ENCODE measurements around the gene FAM3B.
"Not testable (repeated sequence)": the region's sequence is repeated elsewhere in the genome, so short reads cannot be mapped to it uniquely, and the experiment has no call there.

The FAM3B gene

GRCh38 chr21:41350436-41351155, 34.0 kb downstream of the FAM3B start:
- DNase-seq (ENCODE audit: low spot score) = no peak

- DNase-seq (ENCODE audit: low spot score) = no peak
Measured at GRCh38 chr21:41357546-41357945, 40.9 kb downstream of the FAM3B start.

GRCh38 chr21:41358193-41359166, 41.9 kb downstream of the FAM3B start:
- no peak for DNase-seq (ENCODE audit: low spot score)

GRCh38 chr21:41359286-41359685, 42.7 kb downstream of the FAM3B start:
- DNase-seq (ENCODE audit: low spot score) = no peak

- DNase-seq (ENCODE audit: low spot score) = not testable (repeated sequence)
Measured at GRCh38 chr21:41359754-41360071, 43.1 kb downstream of the FAM3B start.

GRCh38 chr21:41360072-41360821, 43.6 kb downstream of the FAM3B start:
- no peak for DNase-seq (ENCODE audit: low spot score)

GRCh38 chr21:41361053-41361785, 44.6 kb downstream of the FAM3B start:
- DNase-seq (ENCODE audit: low spot score) = no peak

GRCh38 chr21:41361786-41362604, 45.4 kb downstream of the FAM3B start, which contains the start of gene MX2:
TSS of gene MX2 (plus strand) at chr21:41362027. CDS start at chr21:41376907, 14,880 bp downstream.
- peak; percentile 49 for DNase-seq (ENCODE audit: low spot score)

- no peak for DNase-seq (ENCODE audit: low spot score)
Measured at GRCh38 chr21:41362605-41363369, 46.2 kb downstream of the FAM3B start.

- no peak for DNase-seq (ENCODE audit: low spot score)
Measured at GRCh38 chr21:41363370-41364270, 47.0 kb downstream of the FAM3B start.

GRCh38 chr21:41364308-41364707, 47.7 kb downstream of the FAM3B start:
- DNase-seq (ENCODE audit: low spot score) = no peak

GRCh38 chr21:41365377-41366107, 48.9 kb downstream of the FAM3B start:
- DNase-seq (ENCODE audit: low spot score) = no peak

GRCh38 chr21:41366522-41367151, 50.0 kb downstream of the FAM3B start:
- peak; percentile 90 for DNase-seq (ENCODE audit: low spot score)

- no peak for DNase-seq (ENCODE audit: low spot score)
Measured at GRCh38 chr21:41367301-41367944, 50.8 kb downstream of the FAM3B start.

- no peak for DNase-seq (ENCODE audit: low spot score)
Measured at GRCh38 chr21:41367945-41368734, 51.5 kb downstream of the FAM3B start.

- DNase-seq (ENCODE audit: low spot score) = no peak
Measured at GRCh38 chr21:41368735-41369104, 52.1 kb downstream of the FAM3B start.

Data from LoVo (cell line).